ENCODE measurements around the gene UBE2R2.
"Not testable (repeated sequence)": the region's sequence is repeated elsewhere in the genome, so short reads cannot be mapped to it uniquely, and the experiment has no call there.

UBE2R2 gene

GRCh38 chr9:33840381-33840780 lies 23.4 kb downstream of the UBE2R2 start:
- DNase-seq (ENCODE audit: low read depth in 2 of 2) = no peak

DNA sequence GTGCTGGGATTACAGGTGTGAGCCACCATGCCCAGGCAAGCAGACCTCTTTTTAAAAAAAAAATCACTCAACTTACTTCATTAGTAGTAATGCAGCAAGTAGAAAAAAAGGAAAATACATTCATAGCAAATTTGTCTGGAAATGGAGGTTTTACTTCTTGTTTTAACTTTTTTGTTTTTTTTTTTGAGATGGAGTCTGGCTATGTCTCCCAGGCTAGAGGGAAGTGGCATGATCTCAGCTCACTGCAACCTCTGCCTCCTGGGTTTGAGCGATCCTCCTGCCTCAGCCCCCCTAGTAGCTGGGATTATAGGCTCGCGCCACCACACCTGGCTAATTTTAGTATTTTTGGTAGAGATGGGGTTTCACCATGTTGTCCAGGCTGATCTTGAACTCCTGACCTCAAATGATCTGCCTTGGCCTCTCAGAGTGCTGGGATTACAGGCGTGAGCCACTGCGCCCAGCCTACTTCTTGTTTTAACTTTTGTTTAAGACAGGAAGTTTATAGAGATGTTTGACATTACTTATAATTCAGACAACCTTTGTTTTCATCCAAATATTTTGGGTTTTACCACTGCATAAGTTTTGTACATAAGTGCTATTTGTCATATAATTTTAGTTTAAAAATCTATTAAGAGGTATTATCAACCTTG lies 26.5 kb downstream of the UBE2R2 start:
- no peak for DNase-seq (ENCODE audit: low read depth in 2 of 2)

- no peak for DNase-seq (ENCODE audit: low read depth in 2 of 2)
Measured at GRCh38 chr9:33846231-33846630, 29.3 kb downstream of the UBE2R2 start.

DNA sequence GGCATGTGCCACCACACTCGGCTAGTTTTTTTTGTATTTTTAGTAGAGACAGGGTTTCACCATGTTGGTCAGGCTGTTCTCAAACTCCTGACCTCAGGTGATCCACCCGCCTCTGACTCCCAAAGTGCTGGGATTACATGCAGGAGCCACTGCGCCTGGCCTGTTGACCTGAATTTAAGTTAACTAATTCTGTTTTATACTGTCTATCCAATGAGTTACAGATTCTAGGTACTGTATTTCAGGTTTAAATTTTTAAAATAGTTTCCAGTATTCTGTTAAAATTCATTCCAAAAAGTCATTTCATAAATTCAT lies 30.9 kb downstream of the UBE2R2 start:
- DNase-seq (ENCODE audit: low read depth in 2 of 2) = not testable (repeated sequence)

DNA sequence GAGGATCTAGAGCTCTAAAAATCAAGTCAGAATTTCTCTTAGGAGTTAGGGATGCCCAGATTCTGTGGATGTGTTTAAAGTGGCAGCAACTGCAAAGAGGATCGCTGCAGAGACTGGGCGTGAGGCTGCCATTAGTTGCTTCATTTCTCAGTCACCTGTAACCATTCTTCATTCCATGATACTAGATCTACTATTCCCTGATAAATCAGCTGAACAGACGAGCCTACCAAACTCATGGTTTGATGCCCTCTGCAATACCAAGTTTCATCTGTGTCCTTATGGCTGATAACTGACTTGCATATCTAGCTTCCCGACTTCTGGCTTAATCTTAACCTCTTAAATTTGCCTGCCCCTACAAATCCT lies 33.3 kb downstream of the UBE2R2 start:
- DNase-seq (ENCODE audit: low read depth in 2 of 2) = no peak

GRCh38 chr9:33850677-33851076 lies 33.7 kb downstream of the UBE2R2 start:
- DNase-seq (ENCODE audit: low read depth in 2 of 2) = no peak

- DNase-seq (ENCODE audit: low read depth in 2 of 2) = no peak
Measured at GRCh38 chr9:33851301-33851700, 34.3 kb downstream of the UBE2R2 start.

DNA sequence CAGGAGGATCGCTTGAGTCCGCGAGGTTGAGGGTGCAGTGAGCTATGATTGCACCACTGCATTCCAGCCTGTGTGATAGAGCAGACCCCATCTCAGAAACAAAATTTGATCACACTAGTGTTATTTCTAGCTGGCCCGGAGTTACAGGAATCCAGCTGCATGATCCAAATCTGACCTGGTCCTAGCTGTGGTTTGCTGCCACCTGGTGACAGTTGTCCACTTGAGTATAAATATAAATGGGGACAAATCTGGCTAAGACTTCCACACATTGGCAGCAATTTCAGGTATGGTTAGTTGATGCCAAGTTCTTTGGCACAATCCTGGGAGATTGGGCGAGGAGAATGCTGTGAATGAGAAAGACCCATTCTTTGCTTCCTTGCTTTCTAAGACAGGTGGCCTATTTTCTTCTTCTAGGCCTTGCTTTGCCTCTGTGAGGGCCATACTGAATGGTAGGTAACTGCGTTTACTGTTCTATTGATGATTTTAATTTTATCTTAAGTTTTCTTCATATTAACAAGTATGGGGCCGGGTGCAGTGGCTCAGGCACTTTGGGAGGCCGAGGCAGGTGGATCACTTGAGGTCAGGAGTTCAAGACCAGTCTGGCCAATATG lies 35.4 kb downstream of the UBE2R2 start:
- peak; percentile 13 to 14 for DNase-seq (ENCODE audit: low read depth in 2 of 2)

- DNase-seq (ENCODE audit: low read depth in 2 of 2) = no peak
Measured at GRCh38 chr9:33856247-33856646, 39.3 kb downstream of the UBE2R2 start.

DNA sequence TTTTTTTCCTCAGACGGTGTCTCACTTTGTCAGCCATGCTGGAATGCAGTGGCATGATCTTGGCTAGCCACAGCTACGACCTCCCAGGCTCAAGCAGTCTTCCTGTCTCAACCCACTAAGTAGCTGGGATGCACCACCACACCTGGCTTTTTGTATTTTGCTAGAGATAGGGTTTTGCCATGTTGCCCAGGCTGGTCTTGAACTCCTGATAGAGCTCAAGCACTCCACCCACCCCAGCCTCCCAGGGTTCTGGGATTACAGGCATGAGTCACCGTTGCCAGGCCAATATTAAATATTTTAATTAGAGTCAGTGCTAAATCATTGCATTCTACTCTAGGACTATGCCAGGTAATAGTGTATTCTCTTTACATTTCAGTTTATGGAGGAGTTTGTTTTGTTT lies 41.5 kb downstream of the UBE2R2 start:
- no peak for DNase-seq (ENCODE audit: low read depth in 2 of 2)

GRCh38 chr9:33860200-33860871 lies 43.4 kb downstream of the UBE2R2 start:
- no peak for DNase-seq (ENCODE audit: low read depth in 2 of 2)

- no peak for DNase-seq (ENCODE audit: low read depth in 2 of 2)
Measured at GRCh38 chr9:33861917-33862453, 45.0 kb downstream of the UBE2R2 start.

- DNase-seq (ENCODE audit: low read depth in 2 of 2) = not testable (repeated sequence)
Measured at GRCh38 chr9:33863027-33863426, 46.1 kb downstream of the UBE2R2 start.

- DNase-seq (ENCODE audit: low read depth in 2 of 2) = no peak
Measured at GRCh38 chr9:33867747-33868439, 50.9 kb downstream of the UBE2R2 start.

DNA sequence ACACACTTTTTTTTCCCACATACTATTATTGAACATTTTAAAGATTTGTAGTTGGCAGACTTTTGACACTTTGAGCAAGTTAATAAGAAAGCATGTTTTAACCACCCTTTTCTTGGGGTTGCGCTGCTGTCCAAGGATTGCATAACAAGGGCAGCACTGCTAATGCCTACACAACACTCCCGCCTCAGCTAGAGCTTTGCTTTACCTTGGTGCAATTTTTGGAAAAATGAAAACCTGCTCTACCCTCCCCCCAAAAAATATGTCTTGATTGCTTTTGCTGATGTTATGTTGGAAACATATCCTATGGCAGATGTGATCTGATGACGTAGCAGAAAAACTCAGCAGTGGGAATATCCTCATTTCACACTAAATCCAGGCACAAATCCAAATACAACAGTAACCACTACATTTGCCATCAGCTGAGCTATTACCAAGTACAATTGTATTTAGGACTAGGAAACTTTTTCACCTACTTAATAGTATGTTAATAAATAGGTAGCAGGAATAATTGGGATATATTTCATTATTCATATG lies 51.5 kb downstream of the UBE2R2 start:
- DNase-seq (ENCODE audit: low read depth in 2 of 2) = no peak

- DNase-seq (ENCODE audit: low read depth in 2 of 2) = not testable (repeated sequence)
Measured at GRCh38 chr9:33869243-33869642, 52.3 kb downstream of the UBE2R2 start.

DNA sequence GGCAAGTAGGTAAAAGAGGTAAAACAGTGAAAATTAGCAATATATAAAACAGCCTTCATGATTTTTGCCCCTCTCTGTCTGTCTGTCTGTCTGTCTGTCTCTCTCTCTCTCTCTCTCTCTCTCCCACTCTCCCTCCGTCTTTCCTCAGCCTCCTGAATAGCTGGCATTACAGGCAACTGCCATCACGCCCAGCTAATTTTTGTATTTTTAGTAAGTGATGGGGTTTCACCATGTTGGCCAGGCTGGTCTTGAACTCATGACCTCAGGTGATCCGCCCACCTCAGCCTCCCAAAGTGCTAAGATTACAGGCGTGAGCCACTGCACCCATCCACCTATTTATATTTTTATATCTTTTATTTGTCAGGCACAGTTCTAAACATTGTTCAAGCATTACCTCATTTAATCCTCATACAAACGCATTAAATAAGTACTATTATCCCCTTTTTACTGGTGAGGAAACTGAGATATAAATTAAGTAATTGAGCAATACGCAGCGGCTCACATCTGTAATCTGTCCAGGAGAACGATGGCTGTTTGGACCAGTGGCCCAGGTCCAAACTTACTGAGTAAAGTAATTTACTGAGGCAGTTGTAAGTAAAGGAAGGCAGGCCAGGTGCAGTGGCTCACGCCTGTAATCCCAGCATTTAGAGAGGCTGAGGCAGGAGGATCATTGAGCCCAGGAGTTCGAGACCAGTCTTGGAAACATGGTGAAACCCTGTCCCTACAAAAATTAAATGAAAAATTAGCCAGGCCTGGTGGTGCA lies 60.9 kb downstream of the UBE2R2 start:
- DNase-seq (ENCODE audit: low read depth in 2 of 2) = no peak

GRCh38 chr9:33878691-33879366 lies 61.9 kb downstream of the UBE2R2 start:
- no peak for DNase-seq (ENCODE audit: low read depth in 2 of 2)

DNA sequence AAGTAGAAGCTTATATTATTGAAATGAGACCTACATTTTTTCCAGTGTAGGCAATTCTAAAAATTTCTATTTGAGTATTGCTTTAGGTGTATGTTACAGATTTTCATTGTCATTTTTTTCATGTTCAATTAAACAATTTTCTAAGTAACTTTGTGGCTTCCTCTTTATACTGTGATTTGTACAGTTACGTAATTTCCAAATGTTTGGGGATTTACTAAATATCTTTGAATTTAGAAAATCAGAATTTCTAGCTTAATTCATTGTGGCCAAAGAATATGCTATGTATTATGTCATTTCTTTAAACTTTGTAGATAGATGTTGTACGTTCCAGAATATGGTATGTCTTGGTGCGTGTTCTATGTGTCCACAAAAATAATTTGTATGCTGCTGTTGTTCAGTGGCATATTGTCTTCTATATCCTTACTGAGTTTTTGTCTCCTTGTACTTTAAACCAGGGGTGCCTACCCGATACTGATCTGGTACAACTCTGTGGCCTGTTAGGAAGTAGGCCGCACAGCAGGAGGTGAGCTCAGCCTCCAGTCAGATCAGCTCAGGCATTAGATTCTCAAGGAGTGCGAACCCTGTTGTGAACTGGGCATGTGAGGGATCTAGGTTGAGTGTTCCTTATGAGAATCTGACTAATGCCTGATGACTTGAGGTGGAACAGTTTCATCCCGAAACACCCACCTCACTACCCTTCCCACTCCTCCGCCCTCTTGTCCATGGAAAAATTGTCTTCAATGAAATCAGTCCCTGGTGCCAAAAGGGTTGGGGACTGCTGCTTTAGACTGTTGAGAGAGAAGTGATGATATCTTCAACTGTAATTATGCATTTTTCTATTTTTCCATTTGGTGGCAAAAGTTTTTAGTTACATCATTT lies 63.5 kb downstream of the UBE2R2 start:
- DNase-seq (ENCODE audit: low read depth in 2 of 2) = no peak

DNA sequence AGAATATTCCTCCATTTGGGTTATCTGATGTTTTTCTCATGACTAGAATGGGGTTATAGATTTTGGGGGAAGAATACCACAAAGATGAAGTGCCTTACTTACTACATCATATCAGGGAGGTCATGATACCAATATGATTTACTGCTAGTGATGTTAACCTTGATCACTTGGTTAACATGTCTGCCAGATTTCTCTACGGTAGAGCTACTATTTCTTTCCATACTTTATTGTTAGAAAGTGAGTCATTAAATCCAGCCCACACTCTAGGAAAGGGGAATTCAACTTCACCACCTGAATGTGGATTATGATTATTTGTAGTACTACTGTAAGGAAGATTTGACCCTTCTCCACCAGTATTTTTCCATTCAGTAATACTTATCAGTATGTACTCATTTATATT lies 64.7 kb downstream of the UBE2R2 start:
- DNase-seq (ENCODE audit: low read depth in 2 of 2) = no peak
